ENCODE results near the gene JPT2. TPM values are rescaled to one million over a fixed set of nuclear protein-coding genes. Genes with fewer than 3 reads are reported as not detected.
"Not testable (repeated sequence)": the region's sequence is repeated elsewhere in the genome, so short reads cannot be mapped to it uniquely, and the experiment has no call there.

The JPT2 gene
- total RNA-seq, 1 experiment from 2014 or later = 113 TPM

DNA sequence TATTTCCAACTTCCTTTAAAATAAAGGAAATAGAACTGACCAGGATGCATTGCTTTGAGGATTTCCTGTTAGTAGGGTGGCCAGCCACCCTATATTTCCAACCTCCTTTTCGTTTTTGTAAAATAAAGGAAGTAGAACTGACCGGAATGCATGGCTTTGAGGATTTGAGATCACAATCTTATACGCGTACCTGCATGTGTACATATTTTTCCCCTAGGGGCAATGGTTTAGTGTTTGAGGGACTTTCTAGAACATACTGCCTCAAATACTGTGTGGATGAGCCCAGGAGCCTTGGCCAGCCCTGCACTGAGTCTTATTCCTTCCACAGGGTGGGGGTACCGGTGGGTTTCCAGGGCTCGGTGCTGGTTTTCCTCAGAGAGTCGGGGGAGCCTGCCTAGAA lies 53.5 kb downstream of the JPT2 start:
- no peaks in the 10 kb centered on the region for H4K20me1 ChIP-seq (ENCODE audit: insufficient read depth)
- no peaks in the 10 kb centered on the region for H3K27me3 ChIP-seq (ENCODE audit: insufficient read depth, low read length)
- ChIA-PET CTCF (no interaction called here), POLR2A (no interaction called here), RAD21 (ENCODE audit: low non-redundant PET in 1 of 2, low total read pairs in 2 of 2, uncharacterized antibody in 2 of 2, unreplicated experiment in 2 of 2) (no interaction called here)
- H3K9me3 ChIP-seq (ENCODE audit: control insufficient read depth in 1 of 2, insufficient read depth in 1 of 2, low read depth in 1 of 2, low read length in 2 of 2) = peaks cover 0 to 8% of the 10 kb centered on the region in 2 experiments; a peak in 1 of 4 replicates
- H3K36me3 ChIP-seq (ENCODE audit: control insufficient read depth in 1 of 2, insufficient read depth in 2 of 2, low read length in 2 of 2) = peaks cover 2 to 6% of the 10 kb centered on the region in 2 experiments; a peak in 2 of 4 replicates
- TF ChIP-seq RAD21 (IDR thresholded peaks at IDR 0.05; ENCODE audit: low read depth) (no peak), SP1 (IDR thresholded peaks at IDR 0.05; ENCODE audit: low read depth) (no peak), TCF7L2 (IDR thresholded peaks at IDR 0.05; ENCODE audit: borderline replicate concordance, extremely low read depth, insufficient read depth, insufficient read length) (no peak), SRF (IDR thresholded peaks at IDR 0.05; ENCODE audit: low read depth) (no peak)
- TF ChIP-seq, protein P1, sequence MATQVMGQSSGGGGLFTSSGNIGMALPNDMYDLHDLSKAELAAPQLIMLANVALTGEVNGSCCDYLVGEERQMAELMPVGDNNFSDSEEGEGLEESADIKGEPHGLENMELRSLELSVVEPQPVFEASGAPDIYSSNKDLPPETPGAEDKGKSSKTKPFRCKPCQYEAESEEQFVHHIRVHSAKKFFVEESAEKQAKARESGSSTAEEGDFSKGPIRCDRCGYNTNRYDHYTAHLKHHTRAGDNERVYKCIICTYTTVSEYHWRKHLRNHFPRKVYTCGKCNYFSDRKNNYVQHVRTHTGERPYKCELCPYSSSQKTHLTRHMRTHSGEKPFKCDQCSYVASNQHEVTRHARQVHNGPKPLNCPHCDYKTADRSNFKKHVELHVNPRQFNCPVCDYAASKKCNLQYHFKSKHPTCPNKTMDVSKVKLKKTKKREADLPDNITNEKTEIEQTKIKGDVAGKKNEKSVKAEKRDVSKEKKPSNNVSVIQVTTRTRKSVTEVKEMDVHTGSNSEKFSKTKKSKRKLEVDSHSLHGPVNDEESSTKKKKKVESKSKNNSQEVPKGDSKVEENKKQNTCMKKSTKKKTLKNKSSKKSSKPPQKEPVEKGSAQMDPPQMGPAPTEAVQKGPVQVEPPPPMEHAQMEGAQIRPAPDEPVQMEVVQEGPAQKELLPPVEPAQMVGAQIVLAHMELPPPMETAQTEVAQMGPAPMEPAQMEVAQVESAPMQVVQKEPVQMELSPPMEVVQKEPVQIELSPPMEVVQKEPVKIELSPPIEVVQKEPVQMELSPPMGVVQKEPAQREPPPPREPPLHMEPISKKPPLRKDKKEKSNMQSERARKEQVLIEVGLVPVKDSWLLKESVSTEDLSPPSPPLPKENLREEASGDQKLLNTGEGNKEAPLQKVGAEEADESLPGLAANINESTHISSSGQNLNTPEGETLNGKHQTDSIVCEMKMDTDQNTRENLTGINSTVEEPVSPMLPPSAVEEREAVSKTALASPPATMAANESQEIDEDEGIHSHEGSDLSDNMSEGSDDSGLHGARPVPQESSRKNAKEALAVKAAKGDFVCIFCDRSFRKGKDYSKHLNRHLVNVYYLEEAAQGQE (IDR thresholded peaks at IDR 0.05; ENCODE audit: low read depth) = no peak
- no peaks in the 10 kb centered on the region for H3K4me1 ChIP-seq (ENCODE audit: control insufficient read depth in 1 of 2, insufficient read depth in 2 of 2, low read length in 2 of 2)
- DNase-seq (ENCODE audit: low read depth, low spot score) (no peak), ATAC-seq (no peak)
- no peak overlapping the region for H3K4me3 ChIP-seq (replicated peaks in 1 of 2; ENCODE audit: low read depth in 1 of 2, low read length in 2 of 2)
- no peak overlapping the region for H3K27ac ChIP-seq (ENCODE audit: low read depth, low read length)
- H3K79me2 ChIP-seq (ENCODE audit: insufficient read depth, low read length) = no peaks in the 10 kb centered on the region; the same call in 1 of the 2 replicates
- intact Hi-C loops (cut with micrococcal nuclease) = no loop called here
- BruUV-seq (replicated peaks) = no TSS peak
- no peak overlapping the region for H3K9ac ChIP-seq (ENCODE audit: low read length)
- no peaks in the 10 kb centered on the region for H3K9me2 ChIP-seq (ENCODE audit: insufficient read depth)
- no peak overlapping the region for H3K4me2 ChIP-seq (ENCODE audit: low read length)
- H2AFZ ChIP-seq (ENCODE audit: low read depth, low read length, poor library complexity, severe bottlenecking) = no peak overlapping the region

DNA sequence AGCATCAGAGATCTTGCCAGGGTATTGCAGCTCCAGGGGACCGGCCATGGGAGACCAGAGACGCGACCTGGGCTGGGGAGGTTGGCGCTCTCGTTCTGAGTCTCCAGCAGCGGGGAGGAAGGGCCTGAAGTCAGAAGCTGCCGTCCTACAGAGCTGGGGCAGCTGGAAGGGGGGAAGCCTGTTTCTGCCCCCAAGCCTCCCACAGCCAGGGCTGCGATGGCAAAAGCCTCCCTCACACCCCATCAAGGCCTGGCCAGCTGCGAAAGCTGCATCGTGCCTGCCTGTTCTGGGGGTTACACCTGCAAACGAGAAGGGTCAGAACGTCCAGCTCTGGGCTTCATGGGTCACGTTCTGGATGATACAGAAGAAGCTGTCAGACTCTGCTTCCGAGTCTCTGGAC lies 54.0 kb downstream of the JPT2 start:
- Histone ChIP-seq H3K4me3 (replicated peaks in 1 of 2; ENCODE audit: low read depth in 1 of 2, low read length in 2 of 2) (no peak overlapping the region), H4K20me1 (ENCODE audit: insufficient read depth) (no peaks in the 10 kb centered on the region), H3K79me2 (ENCODE audit: insufficient read depth, low read length) (no peaks in the 10 kb centered on the region; the same call in 1 of the 2 replicates), H3K9me3 (ENCODE audit: control insufficient read depth in 1 of 2, insufficient read depth in 1 of 2, low read depth in 1 of 2, low read length in 2 of 2) (peaks cover 0 to 12% of the 10 kb centered on the region in 2 experiments; a peak in 1 of 4 replicates), H3K4me1 (ENCODE audit: control insufficient read depth in 1 of 2, insufficient read depth in 2 of 2, low read length in 2 of 2) (no peaks in the 10 kb centered on the region), H3K4me2 (ENCODE audit: low read length) (no peak overlapping the region), H2AFZ (ENCODE audit: low read depth, low read length, poor library complexity, severe bottlenecking) (no peak overlapping the region), H3K9me2 (ENCODE audit: insufficient read depth) (no peaks in the 10 kb centered on the region), H3K9ac (ENCODE audit: low read length) (no peak overlapping the region), H3K27ac (ENCODE audit: low read depth, low read length) (no peak overlapping the region), H3K27me3 (ENCODE audit: insufficient read depth, low read length) (no peaks in the 10 kb centered on the region), H3K36me3 (ENCODE audit: control insufficient read depth in 1 of 2, insufficient read depth in 2 of 2, low read length in 2 of 2) (peaks cover 2 to 6% of the 10 kb centered on the region in 2 experiments; a peak in 2 of 4 replicates)
- RAD21 ChIA-PET (ENCODE audit: low non-redundant PET in 1 of 2, low total read pairs in 2 of 2, uncharacterized antibody in 2 of 2, unreplicated experiment in 2 of 2) = no interaction called here
- CTCF ChIA-PET = interaction anchor here (0.6 kb wide), 1 partner anchor 26 kb away, joined by 3 read pairs; the partner anchor contains the start of gene MAPK8IP3
- POLR2A ChIA-PET = no interaction called here
- no TSS peak for BruUV-seq (replicated peaks)
- ATAC-seq (no peak), DNase-seq (ENCODE audit: low read depth, low spot score) (no peak)
- no peak for TF ChIP-seq POLR2A (IDR thresholded peaks at IDR 0.05; ENCODE audit: borderline replicate concordance, extremely low read depth, insufficient read depth, insufficient read length)
- TF ChIP-seq TCF7L2 (IDR thresholded peaks at IDR 0.05; ENCODE audit: borderline replicate concordance, extremely low read depth, insufficient read depth, insufficient read length) = no peak
- no peak for TF ChIP-seq FOSL1 (IDR thresholded peaks at IDR 0.05; ENCODE audit: low read depth)
- intact Hi-C loops (cut with micrococcal nuclease) = no loop called here

DNA sequence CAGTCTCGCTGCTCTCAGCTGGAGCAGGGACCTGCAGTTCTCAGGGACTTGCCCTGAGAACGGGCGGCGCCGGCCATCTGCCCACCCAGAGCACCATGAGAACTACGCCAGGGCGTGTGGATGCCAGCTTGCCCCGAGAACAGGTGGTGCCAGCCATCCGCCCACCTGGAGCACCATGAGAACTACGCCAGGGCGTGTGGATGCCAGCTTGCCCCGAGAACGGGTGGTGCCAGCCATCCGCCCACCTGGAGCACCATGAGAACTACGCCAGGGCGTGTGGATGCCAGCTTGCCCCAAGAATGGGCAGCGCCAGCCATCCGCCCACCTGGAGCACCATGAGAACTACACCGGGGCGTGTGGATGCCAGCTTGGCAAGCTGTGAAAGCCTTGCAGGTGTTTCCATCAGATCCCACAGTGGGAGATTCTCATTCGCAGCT lies 54.5 kb downstream of the JPT2 start:
- H3K4me2 ChIP-seq (ENCODE audit: low read length); H2AFZ ChIP-seq (ENCODE audit: low read depth, low read length, poor library complexity, severe bottlenecking); H3K9ac ChIP-seq (ENCODE audit: low read length); H3K27me3 ChIP-seq (ENCODE audit: insufficient read depth, low read length); RAD21 ChIA-PET (ENCODE audit: low non-redundant PET in 1 of 2, low total read pairs in 2 of 2, uncharacterized antibody in 2 of 2, unreplicated experiment in 2 of 2); H3K36me3 ChIP-seq (ENCODE audit: control insufficient read depth in 1 of 2, insufficient read depth in 2 of 2, low read length in 2 of 2); H4K20me1 ChIP-seq (ENCODE audit: insufficient read depth); H3K9me2 ChIP-seq (ENCODE audit: insufficient read depth); intact Hi-C loops (cut with micrococcal nuclease); ATAC-seq; BruUV-seq (replicated peaks); H3K4me3 ChIP-seq (replicated peaks in 1 of 2; ENCODE audit: low read depth in 1 of 2, low read length in 2 of 2); H3K27ac ChIP-seq (ENCODE audit: low read depth, low read length); H3K79me2 ChIP-seq (ENCODE audit: insufficient read depth, low read length); DNase-seq (ENCODE audit: low read depth, low spot score); H3K4me1 ChIP-seq (ENCODE audit: control insufficient read depth in 1 of 2, insufficient read depth in 2 of 2, low read length in 2 of 2): not testable (repeated sequence)
- ChIA-PET POLR2A (interaction anchor here (0.5 kb wide), 1 partner anchor 364 kb away, joined by 4 read pairs; no protein-coding TSS in a partner anchor), CTCF (interaction anchor here (0.6 to 1.1 kb wide), 2 partner anchors 9 to 26 kb away, joined by 3 to 4 read pairs; partner anchors contain the start of gene MAPK8IP3)
- H3K9me3 ChIP-seq (ENCODE audit: control insufficient read depth in 1 of 2, insufficient read depth in 1 of 2, low read depth in 1 of 2, low read length in 2 of 2) = peaks cover 0 to 12% of the 10 kb centered on the region in 2 experiments; a peak in 1 of 4 replicates

Measured in HCT116 (cell line).